Upper lobe of left lung (tissue), 6 donors: ENCODE measurements around the gene LDLRAD3. TPM values are rescaled to one million over a fixed set of nuclear protein-coding genes. Genes with fewer than 3 reads are reported as not detected.

Experiments used
- ATAC-seq, 2 donors: fragments of 200-7000 bp; cut with Tn5 transposase; one replicate each; pipeline ENCODE4 v1.9.1; 2022; ENCODE audit warnings: mild to moderate bottlenecking in 2 of 2, moderate library complexity in 2 of 2; ENCODE audit not compliant: low FRiP score in 2 of 2
- DNase-seq, 2 donors: peaks; one replicate each; pipeline ENCODE4 v3.0.0-alpha.2; 2019 to 2020
- H3K27ac ChIP-seq, 4 donors: fragments of 200-600 bp; sonication (generic); one replicate each; pipeline ENCODE4 v1.5.1; 2016 to 2019
- H3K27me3 ChIP-seq, 4 donors: fragments of 200-600 bp; sonication (generic); one replicate each; pipeline ENCODE4 v1.5.1; 2017 to 2019
- H3K36me3 ChIP-seq, 4 donors: fragments of 200-600 bp; sonication (generic); one replicate each; pipeline ENCODE4 v1.5.1; 2016 to 2019
- H3K4me1 ChIP-seq, 4 donors: fragments of 200-600 bp; sonication (generic); one replicate each; pipeline ENCODE4 v1.5.1; 2018 to 2019
- H3K4me3 ChIP-seq, 4 donors: fragments of 200-600 bp; sonication (generic); one replicate each; pipeline ENCODE4 v1.5.1; 2017 to 2019; ENCODE audit warnings: mild to moderate bottlenecking in 2 of 4, moderate library complexity in 1 of 4
- H3K9me3 ChIP-seq, 4 donors: fragments of 200-600 bp; sonication (generic); one replicate each; pipeline ENCODE4 v1.5.1; 2018 to 2019
- CTCF ChIP-seq, 6 experiments: fragments of 450-650 bp in 4 of 6; fragments of 200-600 bp in 2 of 6; sonication (generic) in 2 of 6; IDR thresholded peaks; one replicate each; pipeline ENCODE4 v1.5.1; 2016 to 2019; ENCODE audit warnings: antibody characterized with exemption in 6 of 6
- EP300 ChIP-seq, 4 donors: sonication (generic); formaldehyde crosslinking; IDR thresholded peaks; one replicate each; pipeline ENCODE4 v1.5.1; 2017; ENCODE audit warnings: antibody characterized with exemption in 4 of 4, control low read depth in 2 of 4
- POLR2A ChIP-seq, 4 donors: fragments of 450-650 bp; IDR thresholded peaks; one replicate each; pipeline ENCODE4 v1.5.1; 2016 to 2017; ENCODE audit warnings: antibody characterized with exemption in 4 of 4, mild to moderate bottlenecking in 2 of 4
- POLR2AphosphoS5 ChIP-seq, 2 donors: sonication (generic); formaldehyde crosslinking; IDR thresholded peaks; one replicate each; pipeline ENCODE4 v1.5.1; 2017; ENCODE audit warnings: antibody characterized with exemption in 2 of 2
- WGBS, 2 donors: methylation state at CpG; one replicate each; pipeline ENCODE4 v1.1.5; 2017 to 2018; 5-methylcytosine and 5-hydroxymethylcytosine counted together
- total RNA-seq, 6 donors: library from RNA; depleted of rRNA in 4 of 6; stranded (reverse); fragments of >200 nt in 4 of 6; gene quantifications; one replicate each; pipeline versions ENCODE4 v1.1.0 to v1.2.1, GENCODE V29; 2016 to 2021
- donor health status: DM: no; HTN: no; CAD: no; lungs with moderate emphysema.
- donor health status: DM: no; HTN: yes; CAD: no; lungs with severe emphysema.

Gene LDLRAD3
- total RNA-seq, 6 donors from 2014 or later = 4.4 to 16.8 (median 7.4) TPM

GRCh38 chr11:36162006-36162882 lies 218.4 kb downstream of the LDLRAD3 start:
- 75 to 83% methylated on average over 10 of the region's 10 CpGs for WGBS, 2 donors
- no peaks in the 10 kb centered on the region for H3K36me3 ChIP-seq
- no peak overlapping the region for H3K27ac ChIP-seq
- no peaks in the 10 kb centered on the region for H3K27me3 ChIP-seq
- no peaks in the 10 kb centered on the region for H3K9me3 ChIP-seq
- TF ChIP-seq CTCF (IDR thresholded peaks at IDR 0.05) = no peak
- peak; percentile 16 to 65 for TF ChIP-seq POLR2AphosphoS5 (IDR thresholded peaks at IDR 0.05)
- TF ChIP-seq POLR2A (IDR thresholded peaks at IDR 0.05) = no peak
- peak in 1 of 4 donors; percentile 43 for TF ChIP-seq EP300 (IDR thresholded peaks at IDR 0.05)
- no peak for ATAC-seq
- no peak overlapping the region for H3K4me3 ChIP-seq
- H3K4me1 ChIP-seq = peaks cover 0 to 25% (median 1%) of the 10 kb centered on the region in 4 donors
- DNase-seq = no peak

GRCh38 chr11:36162883-36163434 lies 219.1 kb downstream of the LDLRAD3 start:
- ATAC-seq = no peak
- no peak for DNase-seq
- no peaks in the 10 kb centered on the region for H3K36me3 ChIP-seq
- H3K9me3 ChIP-seq = no peaks in the 10 kb centered on the region
- peaks cover 0 to 25% (median 1%) of the 10 kb centered on the region in 4 donors for H3K4me1 ChIP-seq
- 71 to 82% methylated on average over 5 of the region's 5 CpGs for WGBS, 2 donors
- no peak for TF ChIP-seq POLR2AphosphoS5 (IDR thresholded peaks at IDR 0.05)
- no peak for TF ChIP-seq POLR2A (IDR thresholded peaks at IDR 0.05)
- TF ChIP-seq EP300 (IDR thresholded peaks at IDR 0.05) = no peak
- TF ChIP-seq CTCF (IDR thresholded peaks at IDR 0.05) = no peak
- no peak overlapping the region for H3K27ac ChIP-seq
- H3K27me3 ChIP-seq = no peaks in the 10 kb centered on the region
- no peak overlapping the region for H3K4me3 ChIP-seq

- no peaks in the 10 kb centered on the region for H3K36me3 ChIP-seq
- DNase-seq (no peak), ATAC-seq (no peak)
- TF ChIP-seq POLR2A (IDR thresholded peaks at IDR 0.05) = no peak
- TF ChIP-seq CTCF (IDR thresholded peaks at IDR 0.05) = no peak
- no peak for TF ChIP-seq POLR2AphosphoS5 (IDR thresholded peaks at IDR 0.05)
- no peak for TF ChIP-seq EP300 (IDR thresholded peaks at IDR 0.05)
- no peak overlapping the region for H3K4me3 ChIP-seq
- no peaks in the 10 kb centered on the region for H3K27me3 ChIP-seq
- WGBS, 2 donors = 49 to 69% methylated on average over 6 of the region's 6 CpGs
- no peaks in the 10 kb centered on the region for H3K9me3 ChIP-seq
- no peak overlapping the region for H3K27ac ChIP-seq
- peaks cover 0 to 25% (median 1%) of the 10 kb centered on the region in 4 donors for H3K4me1 ChIP-seq
These were observed 220.8 kb downstream of the LDLRAD3 start for GRCh38 chr11:36164506-36165250.

- Histone ChIP-seq H3K36me3 (no peaks in the 10 kb centered on the region), H3K4me3 (no peak overlapping the region), H3K27ac (no peak overlapping the region), H3K27me3 (no peaks in the 10 kb centered on the region), H3K4me1 (peaks cover 0 to 25% (median 1%) of the 10 kb centered on the region in 4 donors), H3K9me3 (no peaks in the 10 kb centered on the region)
- TF ChIP-seq EP300 (IDR thresholded peaks at IDR 0.05) = no peak
- no peak for TF ChIP-seq POLR2A (IDR thresholded peaks at IDR 0.05)
- no peak for TF ChIP-seq CTCF (IDR thresholded peaks at IDR 0.05)
- TF ChIP-seq POLR2AphosphoS5 (IDR thresholded peaks at IDR 0.05) = no peak
- 60 to 80% methylated on average over 3 of the region's 3 CpGs for WGBS, 2 donors
- ATAC-seq = no peak
- DNase-seq = no peak
These were observed 221.9 kb downstream of the LDLRAD3 start for GRCh38 chr11:36165621-36166397.
